HepG2 (cell line): ENCODE results near the gene NARF. TPM values are rescaled to one million over a fixed set of nuclear protein-coding genes. Genes with fewer than 3 reads are reported as not detected.

ENCODE experiments used
- AHR ChIP-seq: IDR thresholded peaks from 2 replicates; pipeline ENCODE4 v1.6.1; 2018; ENCODE audit warnings: missing genetic modification reagents, missing compliant biosample characterization
- ERF ChIP-seq: IDR thresholded peaks from 2 replicates; pipeline ENCODE4 v1.6.1; 2018; ENCODE audit warnings: missing biosample characterization, missing genetic modification reagents
- GATA4 ChIP-seq: sonication (generic); IDR thresholded peaks from 2 replicates; pipeline ENCODE4 v1.6.1; 2016; ENCODE audit warnings: antibody characterized with exemption, low read depth, borderline replicate concordance
- KAT8 ChIP-seq: IDR thresholded peaks from 2 replicates; pipeline ENCODE4 v1.6.1; 2016; ENCODE audit warnings: missing genetic modification reagents, missing compliant biosample characterization
- KDM2A ChIP-seq: sonication (generic); formaldehyde crosslinking; IDR thresholded peaks from 2 replicates; pipeline ENCODE4 v1.4.0; 2020; ENCODE audit warnings: low read depth, missing genetic modification reagents, borderline replicate concordance
- KLF9 ChIP-seq: IDR thresholded peaks from 2 replicates; pipeline ENCODE4 v1.6.1; 2016; ENCODE audit warnings: low read depth
- MYC ChIP-seq: sonication (generic); formaldehyde crosslinking; IDR thresholded peaks from 2 replicates; pipeline ENCODE4 v1.9.0; 2021; ENCODE audit warnings: missing genetic modification reagents, borderline replicate concordance
- NFE2L1 ChIP-seq: sonication (generic); formaldehyde crosslinking; IDR thresholded peaks from 2 replicates; pipeline ENCODE4 v1.4.0; 2020; ENCODE audit warnings: missing genetic modification reagents, mild to moderate bottlenecking, borderline replicate concordance
- NFE2L2 ChIP-seq: fragments of 150-350 bp; IDR thresholded peaks from 2 replicates; pipeline ENCODE4 v1.6.1; 2014; ENCODE audit warnings: low read length
- RXRB ChIP-seq: IDR thresholded peaks from 2 replicates; pipeline ENCODE4 v1.6.1; 2016; ENCODE audit warnings: borderline replicate concordance, missing genetic modification reagents, missing compliant biosample characterization
- TBP ChIP-seq: sonication (generic); formaldehyde crosslinking; IDR thresholded peaks from 2 replicates; pipeline ENCODE4 v1.5.0; 2020; ENCODE audit warnings: missing genetic modification reagents
- ZFY ChIP-seq: sonication (generic); formaldehyde crosslinking; IDR thresholded peaks from 2 replicates; pipeline ENCODE4 v1.4.0; 2020; ENCODE audit warnings: missing genetic modification reagents
- ZNF235 ChIP-seq: sonication (generic); formaldehyde crosslinking; IDR thresholded peaks from 2 replicates; pipeline ENCODE4 v1.8.1; 2023; ENCODE audit warnings: mild to moderate bottlenecking, missing genetic modification reagents, borderline replicate concordance
- ZNF446 ChIP-seq: sonication (generic); formaldehyde crosslinking; IDR thresholded peaks from 2 replicates; pipeline ENCODE4 v1.5.0; 2020; ENCODE audit warnings: mild to moderate bottlenecking, missing genetic modification reagents
- ZNF468 ChIP-seq: sonication (generic); formaldehyde crosslinking; IDR thresholded peaks from 2 replicates; pipeline ENCODE4 v1.8.0; 2022; ENCODE audit warnings: mild to moderate bottlenecking, moderate library complexity, missing genetic modification reagents
- ZNF547 ChIP-seq: sonication (generic); formaldehyde crosslinking; IDR thresholded peaks from 2 replicates; pipeline ENCODE4 v1.5.1; 2020; ENCODE audit warnings: mild to moderate bottlenecking, missing genetic modification reagents
- ZNF616 ChIP-seq: sonication (generic); formaldehyde crosslinking; IDR thresholded peaks from 2 replicates; pipeline ENCODE4 v1.5.0; 2020; ENCODE audit warnings: low read depth, mild to moderate bottlenecking, missing genetic modification reagents
- polyA plus RNA-seq, 8 experiments: library from polyadenylated mRNA; depleted of rRNA in 3 of 8; stranded (reverse) in 7 of 8; unstranded in 1 of 8; fragments of >200 nt; fragmentation: Illumina TruSeq in 4 of 8; extraction: Trizol in 4 of 8; gene quantifications; 2 replicates each; pipeline versions ENCODE4 v1.2.1 to v1.2.3, GENCODE V29; 2011 to 2016; ENCODE audit warnings: low read depth in 4 of 8, missing spikeins in 1 of 8, mixed read lengths in 1 of 8; ENCODE audit not compliant: insufficient read depth in 1 of 8
- total RNA-seq, 5 experiments: library from RNA; depleted of rRNA; stranded (reverse); fragments of >200 nt; fragmentation: Illumina TruSeq; extraction: Trizol; gene quantifications; 2 replicates each; pipeline ENCODE4 v1.2.3, GENCODE V29; 2016; ENCODE audit warnings: low read depth in 1 of 5
- TF ChIP-seq, protein P1 (sequence below): sonication (generic); formaldehyde crosslinking; IDR thresholded peaks from 2 replicates; pipeline ENCODE4 v1.5.0; 2020; ENCODE audit warnings: missing genetic modification reagents
- TF ChIP-seq, protein P2 (sequence below): sonication (generic); formaldehyde crosslinking; IDR thresholded peaks from 2 replicates; pipeline ENCODE4 v1.8.0; 2022; ENCODE audit warnings: missing genetic modification reagents, mild to moderate bottlenecking, borderline replicate concordance
- TF ChIP-seq, protein P3 (sequence below): sonication (generic); formaldehyde crosslinking; IDR thresholded peaks from 2 replicates; pipeline ENCODE4 v1.4.0; 2020; ENCODE audit warnings: missing genetic modification reagents, borderline replicate concordance
- TF ChIP-seq, protein P4 (sequence below): sonication (generic); formaldehyde crosslinking; IDR thresholded peaks from 2 replicates; pipeline ENCODE4 v1.8.1; 2022; ENCODE audit warnings: low read depth, mild to moderate bottlenecking, missing genetic modification reagents

Gene NARF
- total and polyA plus RNA-seq, 2 of the 13 experiments (the other 11 are each of a cell fraction or from before 2014, with no cell fraction given), result 61.1 to 144 TPM

DNA sequence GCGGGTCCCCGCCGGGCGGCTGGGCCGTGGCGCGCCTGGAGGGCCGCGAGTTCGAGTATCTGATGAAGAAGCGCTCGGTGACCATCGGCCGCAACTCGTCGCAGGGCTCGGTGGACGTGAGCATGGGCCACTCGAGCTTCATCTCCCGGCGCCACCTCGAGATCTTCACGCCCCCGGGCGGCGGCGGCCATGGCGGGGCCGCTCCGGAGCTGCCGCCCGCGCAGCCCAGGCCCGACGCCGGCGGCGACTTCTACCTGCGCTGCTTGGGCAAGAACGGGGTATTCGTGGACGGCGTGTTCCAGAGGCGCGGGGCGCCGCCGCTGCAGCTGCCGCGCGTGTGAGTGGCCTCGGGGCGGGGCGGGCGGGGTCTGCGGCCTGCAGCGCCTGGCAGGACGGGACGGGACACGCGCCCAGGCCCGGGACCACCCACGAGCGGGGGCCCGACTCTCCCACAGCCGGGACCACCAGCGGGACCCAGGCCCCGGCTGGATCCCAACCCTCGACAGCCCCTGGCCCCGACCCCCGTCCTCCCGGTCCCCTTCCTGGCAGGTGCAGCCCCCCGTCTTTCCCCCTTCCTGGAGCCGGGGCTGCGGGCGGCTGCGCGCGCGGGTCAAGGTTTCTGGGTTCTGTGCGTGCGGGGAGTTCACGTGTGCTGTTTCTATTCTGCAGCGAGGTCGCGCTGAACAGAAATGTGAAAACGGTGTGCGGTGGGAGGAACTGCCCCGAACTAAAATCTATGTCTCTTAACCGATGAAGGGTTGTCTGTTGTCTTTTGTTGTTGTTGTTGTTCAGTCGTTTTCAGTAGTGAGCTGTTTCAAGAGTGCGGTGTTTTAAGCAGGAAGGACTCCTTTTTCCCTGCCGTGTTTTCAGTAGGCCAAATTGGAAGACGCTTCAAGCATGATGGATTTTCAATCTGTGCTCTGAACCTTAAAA lies 61.7 kb downstream of the NARF start (continued):
- TF ChIP-seq, protein P1, sequence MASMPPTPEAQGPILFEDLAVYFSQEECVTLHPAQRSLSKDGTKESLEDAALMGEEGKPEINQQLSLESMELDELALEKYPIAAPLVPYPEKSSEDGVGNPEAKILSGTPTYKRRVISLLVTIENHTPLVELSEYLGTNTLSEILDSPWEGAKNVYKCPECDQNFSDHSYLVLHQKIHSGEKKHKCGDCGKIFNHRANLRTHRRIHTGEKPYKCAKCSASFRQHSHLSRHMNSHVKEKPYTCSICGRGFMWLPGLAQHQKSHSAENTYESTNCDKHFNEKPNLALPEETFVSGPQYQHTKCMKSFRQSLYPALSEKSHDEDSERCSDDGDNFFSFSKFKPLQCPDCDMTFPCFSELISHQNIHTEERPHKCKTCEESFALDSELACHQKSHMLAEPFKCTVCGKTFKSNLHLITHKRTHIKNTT (CRISPR knock-in tag), result no peak
- TF ChIP-seq TBP (CRISPR knock-in tag), result 0 out of 2 replicates have a peak, but pooled peaks have one; percentile 15
- TF ChIP-seq AHR (CRISPR knock-in tag), result peak; percentile 43; the same call in 1 of the 2 replicates
- 0 out of 2 replicates have a peak, but pooled peaks have one; percentile 29 for TF ChIP-seq ZNF235 (CRISPR knock-in tag)
- 0 out of 2 replicates have a peak, but pooled peaks have one; percentile 20 for TF ChIP-seq KAT8 (CRISPR knock-in tag)
- TF ChIP-seq KLF9, result no peak
- peak; percentile 40; the same call in 1 of the 2 replicates for TF ChIP-seq RXRB (CRISPR knock-in tag)
- TF ChIP-seq ZNF616 (CRISPR knock-in tag), result no peak
- TF ChIP-seq, protein P2, sequence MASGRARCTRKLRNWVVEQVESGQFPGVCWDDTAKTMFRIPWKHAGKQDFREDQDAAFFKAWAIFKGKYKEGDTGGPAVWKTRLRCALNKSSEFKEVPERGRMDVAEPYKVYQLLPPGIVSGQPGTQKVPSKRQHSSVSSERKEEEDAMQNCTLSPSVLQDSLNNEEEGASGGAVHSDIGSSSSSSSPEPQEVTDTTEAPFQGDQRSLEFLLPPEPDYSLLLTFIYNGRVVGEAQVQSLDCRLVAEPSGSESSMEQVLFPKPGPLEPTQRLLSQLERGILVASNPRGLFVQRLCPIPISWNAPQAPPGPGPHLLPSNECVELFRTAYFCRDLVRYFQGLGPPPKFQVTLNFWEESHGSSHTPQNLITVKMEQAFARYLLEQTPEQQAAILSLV (CRISPR knock-in tag), result no peak
- TF ChIP-seq ZNF547, result 0 out of 2 replicates have a peak, but pooled peaks have one; percentile 3
- TF ChIP-seq ZNF446 (CRISPR knock-in tag), result peak; percentile 89; the same call in 1 of the 2 replicates
- TF ChIP-seq KDM2A (CRISPR knock-in tag), result 0 out of 2 replicates have a peak, but pooled peaks have one; percentile 42
- TF ChIP-seq, protein P3, sequence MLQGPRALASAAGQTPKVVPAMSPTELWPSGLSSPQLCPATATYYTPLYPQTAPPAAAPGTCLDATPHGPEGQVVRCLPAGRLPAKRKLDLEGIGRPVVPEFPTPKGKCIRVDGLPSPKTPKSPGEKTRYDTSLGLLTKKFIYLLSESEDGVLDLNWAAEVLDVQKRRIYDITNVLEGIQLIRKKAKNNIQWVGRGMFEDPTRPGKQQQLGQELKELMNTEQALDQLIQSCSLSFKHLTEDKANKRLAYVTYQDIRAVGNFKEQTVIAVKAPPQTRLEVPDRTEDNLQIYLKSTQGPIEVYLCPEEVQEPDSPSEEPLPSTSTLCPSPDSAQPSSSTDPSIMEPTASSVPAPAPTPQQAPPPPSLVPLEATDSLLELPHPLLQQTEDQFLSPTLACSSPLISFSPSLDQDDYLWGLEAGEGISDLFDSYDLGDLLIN (CRISPR knock-in tag), result no peak
- no peak for TF ChIP-seq NFE2L2
- peak; percentile 71; the same call in 1 of the 2 replicates for TF ChIP-seq MYC
- TF ChIP-seq NFE2L1 (CRISPR knock-in tag), result no peak
- TF ChIP-seq ERF (CRISPR knock-in tag), result peak; percentile 16; the same call in 1 of the 2 replicates
- peak; percentile 67 for TF ChIP-seq ZFY (CRISPR knock-in tag)
- TF ChIP-seq, protein P4, sequence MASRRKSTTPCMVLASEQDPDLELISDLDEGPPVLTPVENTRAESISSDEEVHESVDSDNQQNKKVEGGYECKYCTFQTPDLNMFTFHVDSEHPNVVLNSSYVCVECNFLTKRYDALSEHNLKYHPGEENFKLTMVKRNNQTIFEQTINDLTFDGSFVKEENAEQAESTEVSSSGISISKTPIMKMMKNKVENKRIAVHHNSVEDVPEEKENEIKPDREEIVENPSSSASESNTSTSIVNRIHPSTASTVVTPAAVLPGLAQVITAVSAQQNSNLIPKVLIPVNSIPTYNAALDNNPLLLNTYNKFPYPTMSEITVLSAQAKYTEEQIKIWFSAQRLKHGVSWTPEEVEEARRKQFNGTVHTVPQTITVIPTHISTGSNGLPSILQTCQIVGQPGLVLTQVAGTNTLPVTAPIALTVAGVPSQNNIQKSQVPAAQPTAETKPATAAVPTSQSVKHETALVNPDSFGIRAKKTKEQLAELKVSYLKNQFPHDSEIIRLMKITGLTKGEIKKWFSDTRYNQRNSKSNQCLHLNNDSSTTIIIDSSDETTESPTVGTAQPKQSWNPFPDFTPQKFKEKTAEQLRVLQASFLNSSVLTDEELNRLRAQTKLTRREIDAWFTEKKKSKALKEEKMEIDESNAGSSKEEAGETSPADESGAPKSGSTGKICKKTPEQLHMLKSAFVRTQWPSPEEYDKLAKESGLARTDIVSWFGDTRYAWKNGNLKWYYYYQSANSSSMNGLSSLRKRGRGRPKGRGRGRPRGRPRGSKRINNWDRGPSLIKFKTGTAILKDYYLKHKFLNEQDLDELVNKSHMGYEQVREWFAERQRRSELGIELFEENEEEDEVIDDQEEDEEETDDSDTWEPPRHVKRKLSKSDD (CRISPR knock-in tag), result no peak
- no peak for TF ChIP-seq GATA4
- TF ChIP-seq ZNF468 (CRISPR knock-in tag), result 0 out of 2 replicates have a peak, but pooled peaks have one; percentile 59
